ENCODE data around the gene AGPAT4. TPM values are rescaled to one million over a fixed set of nuclear protein-coding genes. Genes with fewer than 3 reads are reported as not detected.

AGPAT4 gene
- total RNA-seq, 2 donors from 2014 or later, result 17.0 to 23.8 TPM

DNA sequence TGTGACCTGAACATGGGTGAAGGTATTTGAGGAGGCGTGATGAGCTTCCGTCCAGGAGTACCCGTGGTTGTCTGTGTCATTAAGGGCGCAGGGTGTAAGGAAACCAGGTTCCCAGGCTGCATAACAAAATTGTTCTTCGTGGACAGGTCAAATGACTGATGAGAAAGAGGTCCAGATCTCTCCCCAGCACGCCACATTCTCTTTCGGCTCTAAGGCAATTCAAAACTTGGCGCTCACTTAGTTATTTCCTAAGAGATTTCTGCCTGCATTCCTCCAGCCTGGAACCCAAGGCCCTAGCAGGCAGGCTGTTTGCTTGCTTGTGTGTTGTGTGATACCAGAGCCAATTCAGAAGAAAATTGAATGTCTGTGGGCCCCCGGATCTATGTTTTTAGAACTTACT is 139.9 kb downstream of the AGPAT4 start:
- TF ChIP-seq, protein P1, sequence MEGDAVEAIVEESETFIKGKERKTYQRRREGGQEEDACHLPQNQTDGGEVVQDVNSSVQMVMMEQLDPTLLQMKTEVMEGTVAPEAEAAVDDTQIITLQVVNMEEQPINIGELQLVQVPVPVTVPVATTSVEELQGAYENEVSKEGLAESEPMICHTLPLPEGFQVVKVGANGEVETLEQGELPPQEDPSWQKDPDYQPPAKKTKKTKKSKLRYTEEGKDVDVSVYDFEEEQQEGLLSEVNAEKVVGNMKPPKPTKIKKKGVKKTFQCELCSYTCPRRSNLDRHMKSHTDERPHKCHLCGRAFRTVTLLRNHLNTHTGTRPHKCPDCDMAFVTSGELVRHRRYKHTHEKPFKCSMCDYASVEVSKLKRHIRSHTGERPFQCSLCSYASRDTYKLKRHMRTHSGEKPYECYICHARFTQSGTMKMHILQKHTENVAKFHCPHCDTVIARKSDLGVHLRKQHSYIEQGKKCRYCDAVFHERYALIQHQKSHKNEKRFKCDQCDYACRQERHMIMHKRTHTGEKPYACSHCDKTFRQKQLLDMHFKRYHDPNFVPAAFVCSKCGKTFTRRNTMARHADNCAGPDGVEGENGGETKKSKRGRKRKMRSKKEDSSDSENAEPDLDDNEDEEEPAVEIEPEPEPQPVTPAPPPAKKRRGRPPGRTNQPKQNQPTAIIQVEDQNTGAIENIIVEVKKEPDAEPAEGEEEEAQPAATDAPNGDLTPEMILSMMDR (IDR thresholded peaks at IDR 0.05), result no peak
- no peak for DNase-seq (ENCODE audit: low spot score)
- no peaks in the 10 kb centered on the region for H3K4me1 ChIP-seq (ENCODE audit: control insufficient read depth in 1 of 2, low read depth in 2 of 2)
- H3K4me3 ChIP-seq, result no peak overlapping the region
- no peaks in the 10 kb centered on the region for H3K27me3 ChIP-seq (replicated peaks; ENCODE audit: insufficient read depth)
- H3K36me3 ChIP-seq, result peaks cover 13% of the 10 kb centered on the region
- H3K9me3 ChIP-seq, result no peaks in the 10 kb centered on the region
- no peak overlapping the region for H3K27ac ChIP-seq
- no peak for ATAC-seq (ENCODE audit: insufficient number of reproducible peaks, low FRiP score, low read depth)

DNA sequence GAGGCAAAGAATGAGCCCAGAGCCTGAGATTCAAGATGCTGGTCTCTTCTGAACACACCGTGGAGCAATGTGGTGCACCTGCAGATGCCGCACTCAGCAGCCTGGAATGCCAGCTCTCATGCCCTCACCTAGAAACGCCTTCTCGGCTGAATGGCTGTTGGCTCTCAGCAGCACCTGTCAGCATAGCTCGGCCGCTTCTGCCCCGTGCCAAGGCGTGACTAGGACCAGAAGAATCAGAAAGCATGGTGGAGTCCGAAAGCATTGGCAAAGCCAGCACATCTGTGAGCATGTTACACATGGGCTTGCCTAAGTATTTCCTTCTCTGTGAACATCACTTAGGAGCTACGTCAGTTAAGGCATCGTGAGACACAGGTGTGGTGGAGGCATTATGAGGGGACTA is 141.5 kb downstream of the AGPAT4 start:
- TF ChIP-seq, protein P1 (IDR thresholded peaks at IDR 0.05), result no peak
- H3K4me1 ChIP-seq (ENCODE audit: control insufficient read depth in 1 of 2, low read depth in 2 of 2), result no peaks in the 10 kb centered on the region
- H3K9me3 ChIP-seq, result no peaks in the 10 kb centered on the region
- H3K4me3 ChIP-seq, result no peak overlapping the region
- DNase-seq (ENCODE audit: low spot score), result no peak
- peaks cover 12% of the 10 kb centered on the region for H3K36me3 ChIP-seq
- H3K27ac ChIP-seq, result no peak overlapping the region
- no peaks in the 10 kb centered on the region for H3K27me3 ChIP-seq (replicated peaks; ENCODE audit: insufficient read depth)
- ATAC-seq (ENCODE audit: insufficient number of reproducible peaks, low FRiP score, low read depth), result no peak

DNA sequence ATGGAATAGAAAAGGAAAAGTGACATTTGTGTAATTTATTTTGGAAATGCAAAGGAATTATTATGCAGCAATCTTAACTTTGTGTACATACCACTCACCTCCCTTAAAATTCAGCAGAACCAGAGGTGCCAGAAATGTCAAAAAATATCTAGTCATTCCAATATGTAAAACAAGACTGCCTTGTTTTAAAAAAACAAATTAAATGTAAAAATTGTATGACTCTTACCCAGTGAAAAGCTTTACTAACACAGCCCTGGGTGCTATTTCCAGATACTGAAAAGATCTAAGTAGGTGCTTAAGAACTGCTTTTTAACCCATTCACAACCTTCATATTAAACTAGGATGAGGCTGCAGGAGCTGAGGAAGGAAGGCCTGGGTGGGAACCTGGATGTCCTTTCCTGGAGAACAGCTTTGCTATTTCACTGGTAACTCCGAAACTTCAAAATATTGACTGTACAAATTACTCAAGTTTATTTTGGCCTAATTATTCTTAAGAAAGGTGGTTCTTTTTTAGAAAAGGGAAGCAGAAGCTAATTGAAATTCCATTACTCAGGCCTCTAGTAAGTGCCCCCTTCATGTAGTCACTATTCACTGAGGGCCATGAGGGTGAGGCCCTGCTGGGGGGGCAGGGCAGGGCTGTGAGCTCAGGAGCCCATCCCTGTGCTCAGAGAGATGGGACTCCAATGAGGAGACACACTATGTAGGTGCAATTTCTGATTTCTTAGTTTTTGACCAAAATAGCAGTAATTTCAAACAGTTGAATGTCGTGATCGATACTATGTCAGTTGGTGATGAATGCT is 142.7 kb downstream of the AGPAT4 start:
- TF ChIP-seq, protein P1 (IDR thresholded peaks at IDR 0.05), result no peak
- DNase-seq (ENCODE audit: low spot score), result no peak
- peaks cover 7% of the 10 kb centered on the region for H3K36me3 ChIP-seq
- no peaks in the 10 kb centered on the region for H3K4me1 ChIP-seq (ENCODE audit: control insufficient read depth in 1 of 2, low read depth in 2 of 2)
- H3K9me3 ChIP-seq, result no peaks in the 10 kb centered on the region
- H3K27me3 ChIP-seq (replicated peaks; ENCODE audit: insufficient read depth), result no peaks in the 10 kb centered on the region
- no peak overlapping the region for H3K27ac ChIP-seq
- no peak overlapping the region for H3K4me3 ChIP-seq
- ATAC-seq (ENCODE audit: insufficient number of reproducible peaks, low FRiP score, low read depth), result no peak

DNA sequence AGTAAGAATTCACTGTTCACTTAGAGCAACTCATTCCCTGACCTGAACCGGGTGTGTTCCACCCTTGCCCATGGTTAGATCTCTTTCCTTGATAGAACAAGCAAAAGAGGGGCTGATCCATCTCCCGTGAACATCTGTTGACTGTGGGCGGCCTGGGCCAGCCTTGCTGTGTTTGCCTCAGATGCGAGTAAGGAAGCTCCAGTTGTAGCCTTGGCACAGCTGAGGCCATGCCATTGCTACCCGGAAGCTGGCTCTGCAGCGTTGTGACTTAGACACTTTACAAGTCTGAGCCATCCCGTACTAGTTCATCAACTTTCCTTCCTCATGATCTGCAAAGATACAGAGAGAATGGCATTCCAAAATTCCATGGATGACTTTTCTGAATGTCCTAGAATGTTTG is 143.3 kb downstream of the AGPAT4 start:
- Histone ChIP-seq H3K9me3 (no peaks in the 10 kb centered on the region), H3K4me3 (no peak overlapping the region), H3K27me3 (replicated peaks; ENCODE audit: insufficient read depth) (no peaks in the 10 kb centered on the region), H3K27ac (no peak overlapping the region), H3K4me1 (ENCODE audit: control insufficient read depth in 1 of 2, low read depth in 2 of 2) (no peaks in the 10 kb centered on the region), H3K36me3 (peaks cover 10% of the 10 kb centered on the region)
- TF ChIP-seq, protein P1 (IDR thresholded peaks at IDR 0.05), result no peak
- ATAC-seq (ENCODE audit: insufficient number of reproducible peaks, low FRiP score, low read depth) (no peak), DNase-seq (ENCODE audit: low spot score) (no peak)

DNA sequence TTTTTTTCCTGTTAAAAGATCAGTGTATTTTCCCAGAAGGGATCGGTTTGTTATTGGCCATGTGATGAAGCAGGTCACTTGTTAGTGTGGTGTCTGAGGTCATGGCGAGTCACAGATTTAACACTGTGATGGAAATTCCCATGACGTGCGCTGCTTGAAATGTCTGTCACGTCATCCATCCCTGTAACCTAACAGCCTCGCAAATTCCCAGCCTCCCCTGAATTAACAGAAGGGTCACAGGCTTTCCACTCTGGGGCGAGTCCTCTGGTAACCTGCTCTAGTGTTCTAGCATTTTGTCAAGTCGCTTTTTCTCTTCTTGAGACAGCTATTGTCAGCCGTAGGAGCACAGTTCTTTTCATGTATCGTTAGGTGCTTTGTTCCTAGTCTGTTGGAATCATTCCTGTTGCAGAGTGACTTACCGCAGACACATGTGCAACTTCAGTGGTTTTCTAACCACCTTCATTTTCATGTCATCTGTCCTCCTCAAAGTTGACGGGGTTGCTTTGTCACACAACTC is 145.1 kb downstream of the AGPAT4 start:
- no peaks in the 10 kb centered on the region for H3K4me1 ChIP-seq (ENCODE audit: control insufficient read depth in 1 of 2, low read depth in 2 of 2)
- DNase-seq (ENCODE audit: low spot score) (no peak), ATAC-seq (ENCODE audit: insufficient number of reproducible peaks, low FRiP score, low read depth) (no peak)
- TF ChIP-seq, protein P1 (IDR thresholded peaks at IDR 0.05), result no peak
- no peaks in the 10 kb centered on the region for H3K27me3 ChIP-seq (replicated peaks; ENCODE audit: insufficient read depth)
- H3K27ac ChIP-seq, result no peak overlapping the region
- H3K4me3 ChIP-seq, result no peak overlapping the region
- H3K36me3 ChIP-seq, result peaks cover 10% of the 10 kb centered on the region
- H3K9me3 ChIP-seq, result no peaks in the 10 kb centered on the region

Data from thoracic aorta (tissue), 2 donors.